K562 (cell line): ENCODE results near the gene KLK10.

ENCODE experiments used
- CBX3 ChIP-seq, 2 experiments: IDR thresholded peaks; 1 replicate in 1 of 2; 2 replicates in 1 of 2; pipeline ENCODE4 v1.6.1; 2012; ENCODE audit warnings: inconsistent platforms in 2 of 2, low read length in 2 of 2, borderline replicate concordance in 1 of 2, control low read depth in 1 of 2
- CTCF ChIP-seq, 3 experiments: IDR thresholded peaks in 2 of 3; conservative IDR thresholded peaks in 1 of 3; 2 replicates each; pipeline ENCODE4 v1.5.1; 2011 to 2012; ENCODE audit warnings: low read length in 3 of 3, mild to moderate bottlenecking in 3 of 3, control low read depth in 2 of 3, improper control_type of control experiment in 1 of 3, inconsistent platforms in 1 of 3, low read depth in 1 of 3, mixed read lengths in 1 of 3, moderate library complexity in 1 of 3; ENCODE audit not compliant: insufficient read depth in 2 of 3
- DLX4 ChIP-seq: fragments of 250-450 bp; sonication (Bioruptor Pico); IDR thresholded peaks from 2 replicates; pipeline ENCODE4 v1.6.1; 2021; ENCODE audit warnings: mild to moderate bottlenecking
- MAX ChIP-seq: sonication (generic); formaldehyde crosslinking; IDR thresholded peaks from 2 replicates; pipeline ENCODE4 v1.9.0; 2022; ENCODE audit warnings: mild to moderate bottlenecking, missing genetic modification reagents
- MXI1 ChIP-seq: IDR thresholded peaks from 2 replicates; pipeline ENCODE4 v1.6.1; 2011; ENCODE audit warnings: low read depth, mild to moderate bottlenecking, improper control_type of control experiment, low read length
- NFIC ChIP-seq: fragments of 450-650 bp; IDR thresholded peaks from 2 replicates; pipeline ENCODE4 v1.6.1; 2017; ENCODE audit warnings: mild to moderate bottlenecking, inconsistent platforms
- SIX5 ChIP-seq, 2 experiments: IDR thresholded peaks; 2 replicates each; pipeline ENCODE4 v1.6.1; 2011; ENCODE audit warnings: low read length in 2 of 2, borderline replicate concordance in 1 of 2, low read depth in 1 of 2, mild to moderate bottlenecking in 1 of 2, moderate library complexity in 1 of 2; ENCODE audit not compliant: insufficient read depth in 1 of 2
- ZNF408 ChIP-seq: fragments of 250-450 bp; sonication (Bioruptor Pico); IDR thresholded peaks from 2 replicates; pipeline ENCODE4 v1.4.0; 2020; ENCODE audit warnings: low read depth, mild to moderate bottlenecking, moderate library complexity
- ZNF609 ChIP-seq: sonication (generic); formaldehyde crosslinking; IDR thresholded peaks from 2 replicates; pipeline ENCODE4 v1.8.1; 2023; ENCODE audit warnings: missing genetic modification reagents, mild to moderate bottlenecking, borderline replicate concordance

- no peak for TF ChIP-seq MAX (CRISPR knock-in tag)
- no peak for TF ChIP-seq DLX4
- TF ChIP-seq ZNF609 (CRISPR knock-in tag): no peak
- TF ChIP-seq SIX5 (IDR thresholded peaks at IDR 0.05; ENCODE audit: borderline replicate concordance in 1 of 2, insufficient read depth in 1 of 2, low read depth in 1 of 2, low read length in 2 of 2): no peak
- TF ChIP-seq ZNF408: no peak
- no peak for TF ChIP-seq NFIC
- TF ChIP-seq MXI1: no peak
- no peak for TF ChIP-seq CBX3 (IDR thresholded peaks at IDR 0.05; ENCODE audit: borderline replicate concordance in 1 of 2, low read length in 2 of 2)
- TF ChIP-seq CTCF (IDR thresholded peaks at IDR 0.05 in 2 of 3, conservative IDR thresholded peaks at IDR 0.05 in 1 of 3; ENCODE audit: insufficient read depth in 2 of 3, low read depth in 1 of 3, low read length in 3 of 3): no peak
These were observed 17.4 kb downstream of the KLK10 start for GRCh38 chr19:51002089-51002532.
